Loucy (cell line): Measurements from ENCODE around the gene WDCP.

Experiments used
- H2AFZ ChIP-seq: fragments of 200-600 bp; sonication (generic); 2 replicates; pipeline ENCODE4 v1.6.0; 2016; ENCODE audit warnings: antibody characterized with exemption, mild to moderate bottlenecking, low read length, moderate library complexity
- H3F3A ChIP-seq: fragments of 200-600 bp; 2 replicates; pipeline ENCODE4 v1.6.0; 2016; ENCODE audit warnings: antibody characterized with exemption, low read depth, mild to moderate bottlenecking
- H3K27me3 ChIP-seq: fragments of 200-600 bp; sonication (generic); 2 replicates; pipeline ENCODE4 v1.6.1; 2014; ENCODE audit warnings: low read length, mild to moderate bottlenecking; ENCODE audit not compliant: insufficient read depth, poor library complexity, severe bottlenecking
- H3K36me3 ChIP-seq: fragments of 200-600 bp; sonication (generic); 2 replicates; pipeline ENCODE4 v1.6.1; 2016; ENCODE audit warnings: low read length; ENCODE audit not compliant: insufficient read depth
- H3K4me1 ChIP-seq: fragments of 200-600 bp; sonication (generic); 2 replicates; pipeline ENCODE4 v1.5.1; 2014; ENCODE audit warnings: low read length, mild to moderate bottlenecking; ENCODE audit not compliant: insufficient read depth, poor library complexity, severe bottlenecking
- H3K4me2 ChIP-seq: fragments of 200-600 bp; sonication (generic); 2 replicates; pipeline ENCODE4 v1.6.0; 2014; ENCODE audit warnings: antibody characterized with exemption, low read length, low read depth, mild to moderate bottlenecking; ENCODE audit not compliant: poor library complexity, severe bottlenecking
- H3K4me3 ChIP-seq: fragments of 200-600 bp; sonication (generic); 2 replicates; pipeline ENCODE4 v1.5.1; 2014; ENCODE audit warnings: low read length, mild to moderate bottlenecking, mixed read lengths; ENCODE audit not compliant: poor library complexity, severe bottlenecking
- H3K79me2 ChIP-seq: fragments of 200-600 bp; sonication (generic); 2 replicates; pipeline ENCODE4 v1.6.1; 2014; ENCODE audit warnings: low read length; ENCODE audit not compliant: insufficient read depth
- H3K9ac ChIP-seq: fragments of 200-600 bp; sonication (generic); 2 replicates; pipeline ENCODE4 v1.6.0; 2014; ENCODE audit warnings: mild to moderate bottlenecking, low read depth, low read length, moderate library complexity; ENCODE audit not compliant: poor library complexity, severe bottlenecking
- H3K9me2 ChIP-seq: fragments of 200-600 bp; sonication (generic); replicated peaks from 2 replicates; pipeline ENCODE4 v1.6.1; 2016; ENCODE audit warnings: low read depth, low read length, mixed read lengths
- H3K9me3 ChIP-seq: fragments of 200-600 bp; sonication (generic); 2 replicates; pipeline ENCODE4 v1.6.1; 2014; ENCODE audit warnings: mild to moderate bottlenecking, antibody characterized with exemption, low read length, low read depth; ENCODE audit not compliant: insufficient read depth
- H4K20me1 ChIP-seq: fragments of 200-600 bp; sonication (generic); 2 replicates; pipeline ENCODE4 v1.6.0; 2014; ENCODE audit warnings: antibody characterized with exemption, low read length, mild to moderate bottlenecking; ENCODE audit not compliant: insufficient read depth, poor library complexity, severe bottlenecking
- EZH2phosphoT487 ChIP-seq: fragments of 200-600 bp; IDR thresholded peaks from 2 replicates; pipeline ENCODE4 v1.6.1; 2018; ENCODE audit warnings: antibody characterized with exemption, mild to moderate bottlenecking, moderate library complexity, borderline replicate concordance
- TF ChIP-seq, protein P1 (sequence below): fragments of 200-600 bp; sonication (generic); conservative IDR thresholded peaks from 2 replicates; pipeline ENCODE4 v1.5.1; 2014; ENCODE audit warnings: mild to moderate bottlenecking, antibody characterized with exemption, low read length

WDCP gene

DNA sequence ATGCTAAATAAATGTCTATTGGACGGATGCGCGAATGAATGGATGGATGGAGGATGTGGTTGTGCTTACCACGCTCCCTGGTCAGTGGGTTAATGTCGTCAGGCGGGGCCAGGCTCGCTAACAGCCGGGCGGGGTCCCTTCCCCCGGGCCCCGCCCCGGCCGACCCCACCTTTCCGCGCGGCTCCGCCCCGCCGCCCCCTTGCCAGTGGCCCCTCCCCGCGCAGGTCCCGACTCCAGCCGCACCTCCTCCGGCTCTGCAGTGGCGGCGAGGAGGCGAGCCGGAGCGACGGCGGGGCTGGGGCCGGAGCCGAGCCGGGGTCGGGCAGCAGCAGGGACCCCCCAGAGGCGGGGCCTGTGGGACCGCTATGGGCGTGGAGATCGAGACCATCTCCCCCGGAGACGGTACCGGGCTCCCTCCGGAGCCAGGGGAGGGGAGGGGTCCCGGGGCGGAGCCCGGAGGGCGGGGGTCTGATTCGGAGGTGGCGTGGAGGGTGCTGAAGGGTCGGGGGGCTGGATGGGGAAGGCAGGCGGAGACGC lies 2.4 kb upstream of the WDCP start, which contains the start of gene FKBP1B:
Gene FKBP1B (plus strand): TSS at position 257 of the 537 bp plus-strand sequence. CDS start 109 bp downstream, at position 366.
- no peaks in the 10 kb centered on the region for H3K27me3 ChIP-seq
- H3K4me2 ChIP-seq: peak within 1 kb of the TSS; percentile 66
- no peaks in the 10 kb centered on the region for H3K9me3 ChIP-seq
- H3K9me2 ChIP-seq: no peaks in the 10 kb centered on the region
- peaks cover 21% of the 10 kb centered on the region for H3K4me1 ChIP-seq
- no peaks in the 10 kb centered on the region for H4K20me1 ChIP-seq
- TF ChIP-seq EZH2phosphoT487: no peak
- TF ChIP-seq, protein P1, sequence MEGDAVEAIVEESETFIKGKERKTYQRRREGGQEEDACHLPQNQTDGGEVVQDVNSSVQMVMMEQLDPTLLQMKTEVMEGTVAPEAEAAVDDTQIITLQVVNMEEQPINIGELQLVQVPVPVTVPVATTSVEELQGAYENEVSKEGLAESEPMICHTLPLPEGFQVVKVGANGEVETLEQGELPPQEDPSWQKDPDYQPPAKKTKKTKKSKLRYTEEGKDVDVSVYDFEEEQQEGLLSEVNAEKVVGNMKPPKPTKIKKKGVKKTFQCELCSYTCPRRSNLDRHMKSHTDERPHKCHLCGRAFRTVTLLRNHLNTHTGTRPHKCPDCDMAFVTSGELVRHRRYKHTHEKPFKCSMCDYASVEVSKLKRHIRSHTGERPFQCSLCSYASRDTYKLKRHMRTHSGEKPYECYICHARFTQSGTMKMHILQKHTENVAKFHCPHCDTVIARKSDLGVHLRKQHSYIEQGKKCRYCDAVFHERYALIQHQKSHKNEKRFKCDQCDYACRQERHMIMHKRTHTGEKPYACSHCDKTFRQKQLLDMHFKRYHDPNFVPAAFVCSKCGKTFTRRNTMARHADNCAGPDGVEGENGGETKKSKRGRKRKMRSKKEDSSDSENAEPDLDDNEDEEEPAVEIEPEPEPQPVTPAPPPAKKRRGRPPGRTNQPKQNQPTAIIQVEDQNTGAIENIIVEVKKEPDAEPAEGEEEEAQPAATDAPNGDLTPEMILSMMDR: no peak
- H3K4me3 ChIP-seq: peak within 1 kb of the TSS; percentile 70
- H3K79me2 ChIP-seq: peaks cover 19% of the 10 kb centered on the region
- H2AFZ ChIP-seq: peak within 1 kb of the TSS; percentile 65
- no peaks in the 10 kb centered on the region for H3F3A ChIP-seq
- no peaks in the 10 kb centered on the region for H3K36me3 ChIP-seq
- no peak within 1 kb of the TSS for H3K9ac ChIP-seq

DNA sequence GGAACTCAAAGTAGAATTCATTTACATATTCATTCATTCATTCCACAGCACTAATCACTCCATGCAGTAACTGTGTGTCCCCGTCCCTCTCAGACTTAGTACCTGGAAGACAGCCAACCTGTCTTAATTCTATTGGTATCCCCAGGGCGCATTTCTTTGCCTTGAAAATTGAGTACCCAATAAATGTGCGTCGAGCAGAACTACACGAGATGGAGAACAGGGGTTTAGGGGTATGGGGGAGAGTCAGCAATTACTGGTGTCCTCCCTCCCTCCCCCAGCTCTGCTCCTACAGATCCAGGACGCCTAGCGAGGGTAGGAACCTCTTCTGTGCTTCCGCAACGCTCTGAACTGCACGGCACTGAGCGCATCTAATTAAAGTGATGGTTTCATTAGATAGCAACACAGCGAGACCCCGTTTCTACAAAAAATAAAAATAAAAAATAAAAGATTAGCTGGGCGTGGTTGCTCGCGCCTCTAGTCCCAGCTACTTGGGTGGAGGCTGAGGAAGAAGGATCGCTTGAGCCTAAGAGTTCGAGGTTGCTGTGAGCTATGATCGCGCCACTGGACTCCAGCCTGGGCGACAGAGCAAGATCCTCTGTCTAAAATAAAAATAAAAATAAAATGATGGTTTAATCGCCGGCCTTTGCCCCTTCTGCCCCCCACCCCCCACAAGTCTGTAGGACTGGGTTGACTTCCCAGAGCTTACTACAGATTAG lies 1.7 kb upstream of the WDCP start:
- H2AFZ ChIP-seq: peak overlapping the region; percentile 65
- no peak for TF ChIP-seq EZH2phosphoT487
- TF ChIP-seq, protein P1: no peak
- H3K9me2 ChIP-seq: no peaks in the 10 kb centered on the region
- no peaks in the 10 kb centered on the region for H3F3A ChIP-seq
- peaks cover 21% of the 10 kb centered on the region for H3K4me1 ChIP-seq
- no peak overlapping the region for H3K9ac ChIP-seq
- H3K27me3 ChIP-seq: no peaks in the 10 kb centered on the region
- H3K4me2 ChIP-seq: peak overlapping the region; percentile 66
- H3K4me3 ChIP-seq: peak overlapping the region; percentile 70
- no peaks in the 10 kb centered on the region for H3K9me3 ChIP-seq
- H4K20me1 ChIP-seq: no peaks in the 10 kb centered on the region
- H3K36me3 ChIP-seq: no peaks in the 10 kb centered on the region
- peaks cover 19% of the 10 kb centered on the region for H3K79me2 ChIP-seq

DNA sequence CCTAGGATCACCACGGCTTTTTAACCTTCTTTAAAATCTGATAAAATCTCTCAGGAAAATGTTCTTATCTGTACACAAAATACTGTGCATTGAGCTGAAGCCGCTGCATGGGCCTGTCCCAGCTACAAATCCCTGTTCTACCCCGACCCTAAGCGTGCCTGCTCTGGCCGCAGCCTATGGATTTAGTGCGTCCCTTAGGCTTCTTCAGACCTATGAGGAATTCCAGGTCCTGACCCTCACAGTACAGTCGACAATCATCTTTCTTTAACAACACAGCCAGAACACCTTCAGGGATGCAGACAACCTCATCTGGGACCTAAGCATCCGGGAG lies 477 bp upstream of the WDCP start:
- Histone ChIP-seq H3K9me3 (no peaks in the 10 kb centered on the region), H3K4me3 (peak overlapping the region; percentile 90), H2AFZ (peak overlapping the region; percentile 96), H3K36me3 (no peaks in the 10 kb centered on the region), H4K20me1 (no peaks in the 10 kb centered on the region), H3K79me2 (peaks cover 19% of the 10 kb centered on the region), H3K4me2 (peak overlapping the region; percentile 75), H3K27me3 (no peaks in the 10 kb centered on the region), H3F3A (no peaks in the 10 kb centered on the region), H3K9ac (peak overlapping the region; percentile 62), H3K4me1 (peaks cover 21% of the 10 kb centered on the region), H3K9me2 (no peaks in the 10 kb centered on the region)
- TF ChIP-seq, protein P1: no peak
- no peak for TF ChIP-seq EZH2phosphoT487
